Endodermal cell (in vitro differentiated cells): ENCODE measurements around the gene MIGA2. TPM values are rescaled to one million over a fixed set of nuclear protein-coding genes. Genes with fewer than 3 reads are reported as not detected.

ENCODE experiments used
- DNase-seq: peaks from one replicate; pipeline ENCODE4 v3.0.0-alpha.2; 2017
- H3K27ac ChIP-seq: 2 replicates; pipeline ENCODE4 v1.5.1; 2013; ENCODE audit warnings: mild to moderate bottlenecking, low read depth, low read length, moderate library complexity
- H3K27me3 ChIP-seq: 2 replicates; pipeline ENCODE4 v1.6.1; 2013; ENCODE audit warnings: mild to moderate bottlenecking, low read length, moderate library complexity; ENCODE audit not compliant: insufficient read depth, control insufficient read depth, poor library complexity, severe bottlenecking
- H3K36me3 ChIP-seq: 2 replicates; pipeline ENCODE4 v1.7.0; 2013; ENCODE audit warnings: mild to moderate bottlenecking, low read length, moderate library complexity; ENCODE audit not compliant: control insufficient read depth, insufficient read depth
- H3K4me1 ChIP-seq: one replicate; pipeline ENCODE4 v1.7.0; 2013; ENCODE audit warnings: low read length; ENCODE audit not compliant: control insufficient read depth, insufficient read depth
- H3K4me3 ChIP-seq: 2 replicates; pipeline ENCODE4 v1.5.1; 2013; ENCODE audit warnings: mild to moderate bottlenecking, low read length, moderate library complexity
- H3K9ac ChIP-seq: 2 replicates; pipeline ENCODE4 v1.6.1; 2013; ENCODE audit warnings: mild to moderate bottlenecking, low read length, moderate library complexity; ENCODE audit not compliant: poor library complexity, severe bottlenecking; ENCODE audit errors: extremely low read depth
- H3K9me3 ChIP-seq: 2 replicates; pipeline ENCODE4 v1.6.1; 2013; ENCODE audit warnings: mild to moderate bottlenecking, low read length, moderate library complexity; ENCODE audit not compliant: control insufficient read depth
- H3K27ac Mint-ChIP-seq: 2 replicates; pipeline ENCODE4 v1.8.0; 2020; ENCODE audit warnings: mixed read lengths
- H3K27me3 Mint-ChIP-seq: 2 replicates; pipeline ENCODE4 v1.8.0; 2021; ENCODE audit warnings: mild to moderate bottlenecking, mixed read lengths; ENCODE audit not compliant: insufficient read depth
- H3K36me3 Mint-ChIP-seq: 2 replicates; pipeline ENCODE4 v1.8.0; 2020; ENCODE audit warnings: low read depth, mixed read lengths
- H3K4me1 Mint-ChIP-seq: 2 replicates; pipeline ENCODE4 v1.8.0; 2020; ENCODE audit warnings: mixed read lengths
- H3K4me3 Mint-ChIP-seq: 2 replicates; pipeline ENCODE4 v1.8.0; 2020; ENCODE audit warnings: mild to moderate bottlenecking, moderate library complexity, mixed read lengths
- H3K9me3 Mint-ChIP-seq: 2 replicates; pipeline ENCODE4 v1.8.0; 2020; ENCODE audit warnings: mild to moderate bottlenecking, mixed read lengths
- WGBS, 2 experiments: methylation state at CpG; one replicate each; pipeline versions ENCODE4 v1.1.5 to v1.1.7; 2013; ENCODE audit warnings: missing lambda C conversion rate in 2 of 2, mixed read lengths in 1 of 2; ENCODE audit not compliant: insufficient coverage in 1 of 2, insufficient read length in 1 of 2; 5-methylcytosine and 5-hydroxymethylcytosine counted together
- total RNA-seq, 2 donors: library from RNA; stranded (reverse); fragmentation: NEBNext Ultra II Directional in 1 of 2; extraction: Animal tissue kit (Norgen Biotek cat#: 25700) in 1 of 2; gene quantifications; 2 replicates in 1 of 2; 3 replicates in 1 of 2; pipeline ENCODE4 v1.2.1, GENCODE V29; 2021
- TF ChIP-seq, protein P1 (sequence below): fragments of 200-600 bp; sonication (generic); conservative IDR thresholded peaks from 2 replicates; pipeline ENCODE4 v1.5.0; 2021; ENCODE audit warnings: antibody characterized with exemption, mild to moderate bottlenecking

The MIGA2 gene
- total RNA-seq, 2 donors from 2014 or later = 41.4 to 41.5 TPM

DNA sequence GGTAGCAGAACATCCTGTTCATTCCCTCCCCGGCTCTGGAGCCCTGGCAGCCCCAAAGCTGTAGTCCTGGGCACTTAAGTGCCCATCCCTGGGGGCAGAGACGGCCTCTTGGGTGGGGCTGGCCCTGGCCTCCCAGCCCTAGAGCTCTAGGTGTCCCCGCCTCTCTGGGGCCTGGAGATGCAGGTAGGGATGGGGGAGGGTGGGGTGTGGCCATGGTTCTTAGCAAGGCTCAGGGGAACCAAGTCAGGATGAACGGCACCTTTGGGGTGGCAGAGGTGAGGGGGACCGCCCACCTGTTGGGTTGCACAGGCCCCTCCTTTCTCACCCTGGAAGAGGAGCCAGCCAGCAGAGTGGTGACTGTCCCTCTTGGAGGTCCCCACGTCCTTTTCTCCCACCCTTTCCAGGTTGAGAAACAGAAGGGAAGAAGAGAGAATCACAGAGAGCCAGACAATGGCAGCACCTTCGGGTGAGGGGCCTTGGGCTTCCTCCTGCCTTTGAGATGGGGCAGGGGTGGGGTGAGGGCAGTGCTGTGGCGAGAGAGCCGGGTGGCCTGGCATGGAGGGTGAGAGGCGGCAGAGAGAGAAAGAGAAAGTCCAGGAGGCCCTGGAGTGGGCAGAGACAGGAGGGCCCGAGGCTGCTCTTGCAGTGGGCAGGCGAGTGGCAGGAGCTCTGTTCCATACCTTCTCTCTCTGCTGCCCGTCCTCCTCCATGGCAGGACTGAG is 71.8 kb downstream of the MIGA2 start:
- no peak overlapping the region for H3K4me3 ChIP-seq
- TF ChIP-seq, protein P1, sequence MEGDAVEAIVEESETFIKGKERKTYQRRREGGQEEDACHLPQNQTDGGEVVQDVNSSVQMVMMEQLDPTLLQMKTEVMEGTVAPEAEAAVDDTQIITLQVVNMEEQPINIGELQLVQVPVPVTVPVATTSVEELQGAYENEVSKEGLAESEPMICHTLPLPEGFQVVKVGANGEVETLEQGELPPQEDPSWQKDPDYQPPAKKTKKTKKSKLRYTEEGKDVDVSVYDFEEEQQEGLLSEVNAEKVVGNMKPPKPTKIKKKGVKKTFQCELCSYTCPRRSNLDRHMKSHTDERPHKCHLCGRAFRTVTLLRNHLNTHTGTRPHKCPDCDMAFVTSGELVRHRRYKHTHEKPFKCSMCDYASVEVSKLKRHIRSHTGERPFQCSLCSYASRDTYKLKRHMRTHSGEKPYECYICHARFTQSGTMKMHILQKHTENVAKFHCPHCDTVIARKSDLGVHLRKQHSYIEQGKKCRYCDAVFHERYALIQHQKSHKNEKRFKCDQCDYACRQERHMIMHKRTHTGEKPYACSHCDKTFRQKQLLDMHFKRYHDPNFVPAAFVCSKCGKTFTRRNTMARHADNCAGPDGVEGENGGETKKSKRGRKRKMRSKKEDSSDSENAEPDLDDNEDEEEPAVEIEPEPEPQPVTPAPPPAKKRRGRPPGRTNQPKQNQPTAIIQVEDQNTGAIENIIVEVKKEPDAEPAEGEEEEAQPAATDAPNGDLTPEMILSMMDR = no peak
- H3K27ac ChIP-seq = no peak overlapping the region
- H3K27me3 Mint-ChIP-seq = peaks cover 26% of the 10 kb centered on the region
- H3K4me3 Mint-ChIP-seq = no peak overlapping the region
- H3K9me3 Mint-ChIP-seq = no peaks in the 10 kb centered on the region
- H3K36me3 Mint-ChIP-seq = peaks cover 3% of the 10 kb centered on the region
- no peaks in the 10 kb centered on the region for H3K36me3 ChIP-seq
- no peaks in the 10 kb centered on the region for H3K9me3 ChIP-seq
- H3K4me1 ChIP-seq = no peaks in the 10 kb centered on the region
- peaks cover 7% of the 10 kb centered on the region for H3K4me1 Mint-ChIP-seq
- peaks cover 8% of the 10 kb centered on the region for H3K27me3 ChIP-seq
- H3K9ac ChIP-seq = no peak overlapping the region
- 90 to 96% methylated on average over 4 to 13 of the region's 13 CpGs for WGBS, 2 experiments
- H3K27ac Mint-ChIP-seq = no peak overlapping the region
- no peak for DNase-seq

DNA sequence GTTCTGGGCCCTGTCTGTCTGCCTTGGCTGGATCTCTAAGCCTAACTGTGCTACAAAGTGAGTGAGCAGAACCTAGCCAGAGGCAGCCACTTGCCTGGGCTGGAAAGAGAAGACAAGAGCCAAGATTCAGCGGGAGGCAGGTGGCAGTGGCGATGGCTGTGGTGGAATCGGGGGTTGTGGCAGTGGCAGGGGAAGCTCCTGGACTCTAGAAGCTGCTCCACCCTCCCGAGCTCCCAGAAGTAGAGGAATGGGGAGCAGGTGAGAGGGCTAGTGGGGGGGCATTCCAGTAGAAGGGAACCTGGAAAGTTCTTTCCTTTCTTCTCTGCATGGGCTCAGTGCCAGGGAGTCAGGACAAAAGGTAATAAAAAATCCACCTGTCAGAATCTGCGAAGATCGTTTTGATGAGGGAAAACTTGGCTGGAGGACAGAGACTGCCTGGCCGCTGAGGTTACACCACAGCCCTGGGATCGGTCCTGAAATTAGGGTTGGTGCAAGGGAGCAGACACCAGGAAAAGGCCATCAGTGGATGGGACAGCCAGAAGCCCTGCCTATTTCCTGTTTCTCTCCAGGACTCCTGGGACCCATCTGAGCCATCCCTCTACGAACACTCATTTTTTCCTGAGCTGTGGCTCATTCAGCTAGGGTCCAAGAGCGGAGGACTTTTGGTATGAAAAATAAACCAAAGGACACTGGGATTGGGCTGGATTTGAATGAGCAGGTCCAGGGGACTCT is 72.5 kb downstream of the MIGA2 start:
- Mint-ChIP-seq H3K36me3 (peaks cover 3% of the 10 kb centered on the region), H3K4me3 (peak overlapping the region; percentile 94), H3K9me3 (no peaks in the 10 kb centered on the region), H3K4me1 (peaks cover 12% of the 10 kb centered on the region), H3K27ac (no peak overlapping the region), H3K27me3 (peaks cover 24% of the 10 kb centered on the region)
- Histone ChIP-seq H3K9ac (no peak overlapping the region), H3K4me1 (no peaks in the 10 kb centered on the region), H3K27ac (no peak overlapping the region), H3K9me3 (no peaks in the 10 kb centered on the region), H3K36me3 (no peaks in the 10 kb centered on the region), H3K4me3 (no peak overlapping the region), H3K27me3 (peaks cover 8% of the 10 kb centered on the region)
- no peak for DNase-seq
- TF ChIP-seq, protein P1 = no peak
- 92 to 98% methylated on average over 4 to 10 of the region's 10 CpGs for WGBS, 2 experiments

DNA sequence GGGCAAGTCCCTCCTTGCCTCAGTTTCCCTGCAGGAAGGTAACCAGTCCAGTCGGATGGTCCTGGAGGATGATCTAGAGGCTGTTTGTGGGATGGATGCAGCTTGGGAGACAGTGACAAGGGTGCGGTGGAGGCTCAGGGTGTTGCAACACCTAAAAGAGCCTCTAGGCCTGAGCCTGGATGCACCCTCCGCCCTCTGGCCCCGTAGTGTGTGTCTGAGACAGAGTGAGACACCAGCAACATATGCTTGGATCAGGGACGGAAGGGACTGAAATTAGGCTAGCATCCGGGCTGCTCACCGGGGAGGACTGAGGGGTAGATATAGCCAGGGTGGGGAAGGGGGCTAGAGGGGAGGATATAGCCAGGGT is 73.1 kb downstream of the MIGA2 start:
- Mint-ChIP-seq H3K4me1 (peaks cover 13% of the 10 kb centered on the region), H3K27me3 (peaks cover 24% of the 10 kb centered on the region)

More for the DNA sequence above, 73.1 kb downstream of the MIGA2 start:
- Mint-ChIP-seq H3K36me3 (peaks cover 3% of the 10 kb centered on the region), H3K4me3 (peak overlapping the region; percentile 94), H3K27ac (no peak overlapping the region), H3K9me3 (no peaks in the 10 kb centered on the region)
- TF ChIP-seq, protein P1 = peak; percentile 24
- peak; percentile 68 for DNase-seq
- no peak overlapping the region for H3K9ac ChIP-seq
- H3K4me3 ChIP-seq = peak overlapping the region; percentile 98
- no peaks in the 10 kb centered on the region for H3K36me3 ChIP-seq
- 80 to 86% methylated on average over 1 to 7 of the region's 7 CpGs for WGBS, 2 experiments
- peaks cover 8% of the 10 kb centered on the region for H3K27me3 ChIP-seq
- H3K9me3 ChIP-seq = no peaks in the 10 kb centered on the region
- H3K27ac ChIP-seq = no peak overlapping the region
- H3K4me1 ChIP-seq = no peaks in the 10 kb centered on the region
